K562 (cell line): ENCODE data around the gene NDUFB3. TPM values are rescaled to one million over a fixed set of nuclear protein-coding genes. Genes with fewer than 3 reads are reported as not detected.

Experiments
- ARID1B ChIP-seq: fragments of 450-650 bp; IDR thresholded peaks from 2 replicates; pipeline ENCODE4 v1.6.1; 2016; ENCODE audit warnings: antibody characterized with exemption, mild to moderate bottlenecking, inconsistent platforms
- C11orf30 ChIP-seq: fragments of 450-650 bp; IDR thresholded peaks from 2 replicates; pipeline ENCODE4 v1.6.1; 2016; ENCODE audit warnings: low read depth, mild to moderate bottlenecking
- HNRNPH1 ChIP-seq: fragments of 200-400 bp; formaldehyde crosslinking; optimal IDR thresholded peaks from 2 replicates; pipeline ENCODE3; 2017; ENCODE audit warnings: low read depth, mild to moderate bottlenecking, low read length, moderate library complexity
- LEF1 ChIP-seq: fragments of 450-650 bp; IDR thresholded peaks from 2 replicates; pipeline ENCODE4 v1.6.1; 2016; ENCODE audit warnings: mild to moderate bottlenecking
- MCM3 ChIP-seq: fragments of 450-650 bp; IDR thresholded peaks from 2 replicates; pipeline ENCODE4 v1.6.1; 2016
- NFXL1 ChIP-seq: fragments of 450-650 bp; formaldehyde crosslinking; IDR thresholded peaks from 2 replicates; pipeline ENCODE4 v1.4.0; 2021; ENCODE audit warnings: mild to moderate bottlenecking
- PHF8 ChIP-seq: fragments of 200-600 bp; sonication (generic); IDR thresholded peaks from 2 replicates; pipeline ENCODE4 v1.6.1; 2012; ENCODE audit warnings: mixed run types, mild to moderate bottlenecking, inconsistent platforms, low read length, moderate library complexity, borderline replicate concordance
- POLR2AphosphoS2 ChIP-seq: IDR thresholded peaks from 2 replicates; pipeline ENCODE4 v1.6.1; 2012; ENCODE audit warnings: low read length, improper control_type of control experiment
- RFX5 ChIP-seq: IDR thresholded peaks from 2 replicates; pipeline ENCODE4 v1.6.1; 2011; ENCODE audit warnings: low read depth, mild to moderate bottlenecking, improper control_type of control experiment, low read length
- SMARCB1 ChIP-seq: IDR thresholded peaks from 2 replicates; pipeline ENCODE4 v1.6.1; 2011; ENCODE audit warnings: improper control_type of control experiment, low read depth; ENCODE audit not compliant: insufficient read length
- TEAD2 ChIP-seq: fragments of 450-650 bp; IDR thresholded peaks from 2 replicates; pipeline ENCODE4 v1.6.1; 2016; ENCODE audit warnings: missing genetic modification characterization, control low read depth, missing compliant biosample characterization
- XRCC3 ChIP-seq: fragments of 450-650 bp; IDR thresholded peaks from 2 replicates; pipeline ENCODE4 v1.6.1; 2017; ENCODE audit warnings: mild to moderate bottlenecking, moderate library complexity
- ZC3H4 ChIP-seq: sonication (generic); formaldehyde crosslinking; IDR thresholded peaks from 2 replicates; pipeline ENCODE4 v1.9.0; 2021; ENCODE audit warnings: missing genetic modification reagents, borderline replicate concordance
- ZNF282 ChIP-seq: sonication (generic); formaldehyde crosslinking; IDR thresholded peaks from 2 replicates; pipeline ENCODE4 v1.8.1; 2023; ENCODE audit warnings: missing genetic modification reagents
- ZNF785 ChIP-seq: fragments of 250-450 bp; sonication (Bioruptor Pico); IDR thresholded peaks from 2 replicates; pipeline ENCODE4 v1.4.0; 2020; ENCODE audit warnings: mild to moderate bottlenecking
- polyA plus RNA-seq, 8 experiments: library from polyadenylated mRNA; depleted of rRNA in 4 of 8; stranded (reverse) in 5 of 8; unstranded in 3 of 8; fragments of >200 nt; fragmentation: Nextera tagmentation in 2 of 8; fragmentation: Illumina TruSeq in 1 of 8; extraction: Ambion mirVana in 2 of 8; extraction: Trizol in 1 of 8; gene quantifications; 2 replicates each; pipeline versions ENCODE4 v1.2.1 to v1.2.3, GENCODE V29; 2011 to 2014; ENCODE audit warnings: inconsistent platforms in 1 of 8, missing spikeins in 1 of 8
- total RNA-seq, 7 experiments: library from RNA; depleted of rRNA in 6 of 7; stranded (reverse); fragments of >200 nt in 6 of 7; fragmentation: Illumina TruSeq in 2 of 7; extraction: Trizol in 2 of 7; gene quantifications; 2 replicates each; pipeline versions ENCODE4 v1.2.1 to v1.2.3, GENCODE V29; 2011 to 2021; ENCODE audit warnings: low replicate concordance in 1 of 7
- TF ChIP-seq, protein P1 (sequence below), 2 experiments: IDR thresholded peaks in 1 of 2; conservative IDR thresholded peaks in 1 of 2; 2 replicates each; pipeline ENCODE4 v1.6.1; 2016; ENCODE audit warnings: low read depth in 2 of 2, mild to moderate bottlenecking in 1 of 2, missing compliant biosample characterization in 1 of 2, missing genetic modification characterization in 1 of 2, moderate library complexity in 1 of 2
- TF ChIP-seq, protein P2 (sequence below): sonication (generic); formaldehyde crosslinking; IDR thresholded peaks from 2 replicates; pipeline ENCODE4 v1.8.0; 2023; ENCODE audit warnings: mild to moderate bottlenecking, missing genetic modification reagents
- TF ChIP-seq, protein P3 (sequence below): conservative IDR thresholded peaks from 2 replicates; pipeline ENCODE4 v1.6.1; 2011; ENCODE audit warnings: low read depth, mild to moderate bottlenecking, low read length; ENCODE audit not compliant: control insufficient read depth

Gene NDUFB3
- total and polyA plus RNA-seq, 9 of the 15 experiments (the other 6 are each of a cell fraction or from before 2014, with no cell fraction given) = 126 to 786 (median 156) TPM

DNA sequence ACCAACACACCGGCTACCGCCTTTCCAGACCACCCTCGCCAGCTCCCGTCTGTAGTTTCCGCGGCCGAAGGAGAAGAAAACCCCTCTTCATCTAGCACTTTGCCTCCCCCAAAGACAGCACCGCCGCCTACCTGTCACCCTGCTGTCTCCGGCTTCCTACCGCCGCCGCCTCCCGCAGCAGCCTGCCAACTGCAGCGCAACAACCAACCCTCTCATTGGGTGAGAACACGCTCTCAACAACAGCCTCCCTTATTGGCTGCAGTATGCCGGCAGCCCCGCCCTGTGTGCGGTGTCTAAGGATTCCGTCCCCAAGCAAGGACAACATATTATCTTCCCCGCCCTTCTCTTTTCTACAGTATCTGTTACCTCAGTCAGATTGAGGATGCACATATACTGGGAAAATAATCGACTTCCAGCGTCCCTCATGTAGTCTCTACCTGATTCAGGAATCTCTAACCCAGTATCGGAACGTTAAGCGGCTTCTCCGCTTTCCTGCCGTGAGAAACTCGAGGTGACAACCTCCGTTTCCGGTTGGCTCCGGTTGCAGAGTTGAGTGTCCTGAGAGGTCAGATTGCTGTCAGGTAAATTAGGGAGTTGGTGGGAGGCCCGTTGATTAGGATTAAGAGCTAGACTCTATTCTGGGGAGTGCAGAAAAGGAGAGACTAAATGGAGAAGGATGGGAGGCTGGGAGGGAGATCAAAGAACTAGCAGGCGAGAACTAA lies at the start of gene NDUFB3, which contains the start of gene HYCC2 (continued):
- TF ChIP-seq, protein P1, sequence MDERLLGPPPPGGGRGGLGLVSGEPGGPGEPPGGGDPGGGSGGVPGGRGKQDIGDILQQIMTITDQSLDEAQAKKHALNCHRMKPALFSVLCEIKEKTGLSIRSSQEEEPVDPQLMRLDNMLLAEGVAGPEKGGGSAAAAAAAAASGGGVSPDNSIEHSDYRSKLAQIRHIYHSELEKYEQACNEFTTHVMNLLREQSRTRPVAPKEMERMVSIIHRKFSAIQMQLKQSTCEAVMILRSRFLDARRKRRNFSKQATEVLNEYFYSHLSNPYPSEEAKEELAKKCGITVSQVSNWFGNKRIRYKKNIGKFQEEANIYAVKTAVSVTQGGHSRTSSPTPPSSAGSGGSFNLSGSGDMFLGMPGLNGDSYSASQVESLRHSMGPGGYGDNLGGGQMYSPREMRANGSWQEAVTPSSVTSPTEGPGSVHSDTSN (CRISPR knock-in tag; IDR thresholded peaks at IDR 0.05; ENCODE audit: low read depth) = no peak
- TF ChIP-seq, protein P1 (tag; conservative IDR thresholded peaks at IDR 0.05; ENCODE audit: low read depth) = no peak
- TF ChIP-seq TEAD2 (no peak), MCM3 (no peak), ARID1B (no peak), POLR2AphosphoS2 (peak; percentile 79; the same call in 1 of the 2 replicates), LEF1 (peak; percentile 55; the same call in 1 of the 2 replicates), ZC3H4 (CRISPR knock-in tag) (no peak), ZNF785 (CRISPR knock-in tag) (no peak), XRCC3 (no peak), ZNF282 (no peak), HNRNPH1 (no peak), PHF8 (peak; percentile 81; the same call in 1 of the 2 replicates), NFXL1 (CRISPR knock-in tag) (no peak), RFX5 (no peak), C11orf30 (peak; percentile 99), SMARCB1 (no peak)
- TF ChIP-seq, protein P2, sequence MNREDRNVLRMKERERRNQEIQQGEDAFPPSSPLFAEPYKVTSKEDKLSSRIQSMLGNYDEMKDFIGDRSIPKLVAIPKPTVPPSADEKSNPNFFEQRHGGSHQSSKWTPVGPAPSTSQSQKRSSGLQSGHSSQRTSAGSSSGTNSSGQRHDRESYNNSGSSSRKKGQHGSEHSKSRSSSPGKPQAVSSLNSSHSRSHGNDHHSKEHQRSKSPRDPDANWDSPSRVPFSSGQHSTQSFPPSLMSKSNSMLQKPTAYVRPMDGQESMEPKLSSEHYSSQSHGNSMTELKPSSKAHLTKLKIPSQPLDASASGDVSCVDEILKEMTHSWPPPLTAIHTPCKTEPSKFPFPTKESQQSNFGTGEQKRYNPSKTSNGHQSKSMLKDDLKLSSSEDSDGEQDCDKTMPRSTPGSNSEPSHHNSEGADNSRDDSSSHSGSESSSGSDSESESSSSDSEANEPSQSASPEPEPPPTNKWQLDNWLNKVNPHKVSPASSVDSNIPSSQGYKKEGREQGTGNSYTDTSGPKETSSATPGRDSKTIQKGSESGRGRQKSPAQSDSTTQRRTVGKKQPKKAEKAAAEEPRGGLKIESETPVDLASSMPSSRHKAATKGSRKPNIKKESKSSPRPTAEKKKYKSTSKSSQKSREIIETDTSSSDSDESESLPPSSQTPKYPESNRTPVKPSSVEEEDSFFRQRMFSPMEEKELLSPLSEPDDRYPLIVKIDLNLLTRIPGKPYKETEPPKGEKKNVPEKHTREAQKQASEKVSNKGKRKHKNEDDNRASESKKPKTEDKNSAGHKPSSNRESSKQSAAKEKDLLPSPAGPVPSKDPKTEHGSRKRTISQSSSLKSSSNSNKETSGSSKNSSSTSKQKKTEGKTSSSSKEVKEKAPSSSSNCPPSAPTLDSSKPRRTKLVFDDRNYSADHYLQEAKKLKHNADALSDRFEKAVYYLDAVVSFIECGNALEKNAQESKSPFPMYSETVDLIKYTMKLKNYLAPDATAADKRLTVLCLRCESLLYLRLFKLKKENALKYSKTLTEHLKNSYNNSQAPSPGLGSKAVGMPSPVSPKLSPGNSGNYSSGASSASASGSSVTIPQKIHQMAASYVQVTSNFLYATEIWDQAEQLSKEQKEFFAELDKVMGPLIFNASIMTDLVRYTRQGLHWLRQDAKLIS = peak; percentile 0; the same call in 1 of the 2 replicates
- TF ChIP-seq, protein P3, sequence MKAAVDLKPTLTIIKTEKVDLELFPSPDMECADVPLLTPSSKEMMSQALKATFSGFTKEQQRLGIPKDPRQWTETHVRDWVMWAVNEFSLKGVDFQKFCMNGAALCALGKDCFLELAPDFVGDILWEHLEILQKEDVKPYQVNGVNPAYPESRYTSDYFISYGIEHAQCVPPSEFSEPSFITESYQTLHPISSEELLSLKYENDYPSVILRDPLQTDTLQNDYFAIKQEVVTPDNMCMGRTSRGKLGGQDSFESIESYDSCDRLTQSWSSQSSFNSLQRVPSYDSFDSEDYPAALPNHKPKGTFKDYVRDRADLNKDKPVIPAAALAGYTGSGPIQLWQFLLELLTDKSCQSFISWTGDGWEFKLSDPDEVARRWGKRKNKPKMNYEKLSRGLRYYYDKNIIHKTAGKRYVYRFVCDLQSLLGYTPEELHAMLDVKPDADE = no peak; the same call in 1 of the 2 replicates
